Kidney (tissue), 14 donors: Measurements from ENCODE around the gene BCDIN3D. TPM values are rescaled to one million over a fixed set of nuclear protein-coding genes. Genes with fewer than 3 reads are reported as not detected.

Experiments
- DNase-seq, 5 donors: peaks; one replicate each; pipeline ENCODE4 v3.0.0-alpha.2; 2013 to 2020
- FAIRE-seq: peaks from 2 replicates; lab custom pipeline; 2012; peaks lifted over from hg19 to GRCh38; lab: Jason Lieb, UNC
- H3K27ac ChIP-seq, 2 donors: one replicate each; pipeline ENCODE4 v1.7.0; 2013; ENCODE audit warnings: low read depth in 2 of 2, low read length in 2 of 2, inconsistent platforms in 1 of 2
- H3K27me3 ChIP-seq: one replicate; pipeline ENCODE4 v1.7.1; 2013; ENCODE audit warnings: low read length, inconsistent platforms; ENCODE audit not compliant: control insufficient read depth, insufficient read depth
- H3K36me3 ChIP-seq, 3 donors: one replicate each; pipeline versions ENCODE4 v1.7.0 to v1.7.1; 2013; ENCODE audit warnings: low read length in 3 of 3, control low read depth in 1 of 3, inconsistent platforms in 1 of 3; ENCODE audit not compliant: insufficient read depth in 3 of 3, control insufficient read depth in 2 of 3
- H3K4me1 ChIP-seq, 3 donors: one replicate each; pipeline versions ENCODE4 v1.7.0 to v1.7.1; 2013; ENCODE audit warnings: low read length in 3 of 3, inconsistent platforms in 1 of 3, low read depth in 1 of 3; ENCODE audit not compliant: control insufficient read depth in 2 of 3, insufficient read depth in 2 of 3
- H3K4me3 ChIP-seq, 3 donors: one replicate each; pipeline versions ENCODE4 v1.7.0 to v1.8.1; 2013; ENCODE audit warnings: low read length in 3 of 3, control low read depth in 1 of 3, inconsistent platforms in 1 of 3
- H3K9ac ChIP-seq, 3 donors: one replicate each; pipeline versions ENCODE4 v1.7.0 to v1.7.1; 2013; ENCODE audit warnings: low read length in 3 of 3, control low read depth in 1 of 3, inconsistent platforms in 1 of 3
- H3K9me3 ChIP-seq, 3 donors: one replicate each; pipeline versions ENCODE4 v1.7.0 to v1.7.1; 2013; ENCODE audit warnings: low read length in 3 of 3, control low read depth in 1 of 3, inconsistent platforms in 1 of 3; ENCODE audit not compliant: control insufficient read depth in 2 of 3, insufficient read depth in 1 of 3
- CTCF ChIP-seq: IDR thresholded peaks from 3 replicates; pipeline ENCODE4 v1.5.1; 2012; ENCODE audit warnings: mild to moderate bottlenecking, moderate library complexity, borderline replicate concordance; ENCODE audit not compliant: insufficient read depth; ENCODE audit errors: extremely low read depth
- intact Hi-C: fragments of 100-400 bp; cut with DNase I; formaldehyde crosslinking; loops from one replicate; pipeline ENCODE4 v1.11.1; 2022
- polyA plus RNA-seq: library from polyadenylated mRNA; stranded (reverse); fragments of 350-450 nt; fragmentation: Illumina TruSeq; extraction: RNeasy Lipid Tissue Mini Kit (QIAGEN cat#74804); gene quantifications from one replicate; pipeline ENCODE4 v1.2.3, GENCODE V29; 2014; ENCODE audit warnings: low read depth, low replicate concordance; ENCODE audit not compliant: insufficient read depth
- total RNA-seq: library from RNA; stranded (reverse); fragmentation: NEBNext Ultra II Directional; extraction: Animal tissue kit (Norgen Biotek cat#: 25700); gene quantifications from one replicate; pipeline ENCODE4 v1.2.1, GENCODE V29; 2021
- donor health status: control.
- donor health status: control.
- donor health status: control.
- donor health status: control.
- donor health status: control.
- donor health status: DM: yes; HTN: yes; CAD: no.
- donor health status: Normal renal cell carcinoma (clear cell type).

BCDIN3D gene
- total and polyA plus RNA-seq, 2 donors from 2014 or later, result 4.6 to 5.1 TPM

GRCh38 chr12:49809381-49809905 lies 33.5 kb downstream of the BCDIN3D start:
- intact Hi-C loops, result no loop called here
- H3K9me3 ChIP-seq, result no peaks in the 10 kb centered on the region
- no peak for TF ChIP-seq CTCF
- H3K4me1 ChIP-seq, result peaks cover 0 to 5% (median 3%) of the 10 kb centered on the region in 3 donors
- peak in 2 of 5 donors; percentile 31 to 54 for DNase-seq
- H3K36me3 ChIP-seq, result peaks cover 0 to 14% (median 2%) of the 10 kb centered on the region in 3 donors
- H3K4me3 ChIP-seq, result no peak overlapping the region
- H3K27ac ChIP-seq, result peak overlapping the region in 1 of 2 donors; percentile 48
- FAIRE-seq, result no peak
- H3K9ac ChIP-seq, result no peak overlapping the region
- H3K27me3 ChIP-seq, result no peaks in the 10 kb centered on the region

- no peak for FAIRE-seq
- H3K36me3 ChIP-seq, result peaks cover 0 to 15% (median 5%) of the 10 kb centered on the region in 3 donors
- H3K27me3 ChIP-seq, result no peaks in the 10 kb centered on the region
- peak; percentile 41 to 83 (median 60) for DNase-seq
- TF ChIP-seq CTCF, result no peak
- H3K4me1 ChIP-seq, result peaks cover 0 to 5% (median 3%) of the 10 kb centered on the region in 3 donors
- peak overlapping the region in 1 of 2 donors; percentile 65 for H3K27ac ChIP-seq
- intact Hi-C loops, result no loop called here
- H3K4me3 ChIP-seq, result no peak overlapping the region
- H3K9ac ChIP-seq, result no peak overlapping the region
- no peaks in the 10 kb centered on the region for H3K9me3 ChIP-seq
These were observed 34.1 kb downstream of the BCDIN3D start for GRCh38 chr12:49808686-49809380.

GRCh38 chr12:49807991-49808580 lies 34.8 kb downstream of the BCDIN3D start:
- Histone ChIP-seq H3K36me3 (peaks cover 0 to 15% (median 5%) of the 10 kb centered on the region in 3 donors), H3K4me1 (peaks cover 0 to 5% (median 3%) of the 10 kb centered on the region in 3 donors), H3K9me3 (no peaks in the 10 kb centered on the region), H3K27me3 (no peaks in the 10 kb centered on the region), H3K9ac (no peak overlapping the region), H3K4me3 (no peak overlapping the region), H3K27ac (peak overlapping the region in 1 of 2 donors; percentile 65)
- FAIRE-seq (no peak), DNase-seq (no peak)
- intact Hi-C loops, result no loop called here
- TF ChIP-seq CTCF, result no peak
